Cardiac septum (tissue), 1 donor: ENCODE measurements around the gene ZNF618. TPM values are rescaled to one million over a fixed set of nuclear protein-coding genes. Genes with fewer than 3 reads are reported as not detected.

ENCODE experiments used
- DNase-seq: peaks from one replicate; pipeline ENCODE4 v3.0.0-alpha.2; 2020; ENCODE audit warnings: low spot score
- intact Hi-C: fragments of 100-400 bp; cut with DNase I; formaldehyde crosslinking; loops from one replicate; pipeline ENCODE4 v1.14.0; 2022
- long read RNA-seq: library from polyadenylated mRNA; unstranded; transcript quantifications from one replicate; pipeline ENCODE4 v2.0.0, GENCODE V29; 2021
- total RNA-seq: library from RNA; stranded (reverse); fragmentation: NEBNext Ultra II Directional; extraction: Animal tissue kit (Norgen Biotek cat#: 25700); gene quantifications from one replicate; pipeline ENCODE4 v1.2.1, GENCODE V29; 2021
- donor health status: DM: no; HTN: no; CAD: no.

ZNF618 gene, protein sequence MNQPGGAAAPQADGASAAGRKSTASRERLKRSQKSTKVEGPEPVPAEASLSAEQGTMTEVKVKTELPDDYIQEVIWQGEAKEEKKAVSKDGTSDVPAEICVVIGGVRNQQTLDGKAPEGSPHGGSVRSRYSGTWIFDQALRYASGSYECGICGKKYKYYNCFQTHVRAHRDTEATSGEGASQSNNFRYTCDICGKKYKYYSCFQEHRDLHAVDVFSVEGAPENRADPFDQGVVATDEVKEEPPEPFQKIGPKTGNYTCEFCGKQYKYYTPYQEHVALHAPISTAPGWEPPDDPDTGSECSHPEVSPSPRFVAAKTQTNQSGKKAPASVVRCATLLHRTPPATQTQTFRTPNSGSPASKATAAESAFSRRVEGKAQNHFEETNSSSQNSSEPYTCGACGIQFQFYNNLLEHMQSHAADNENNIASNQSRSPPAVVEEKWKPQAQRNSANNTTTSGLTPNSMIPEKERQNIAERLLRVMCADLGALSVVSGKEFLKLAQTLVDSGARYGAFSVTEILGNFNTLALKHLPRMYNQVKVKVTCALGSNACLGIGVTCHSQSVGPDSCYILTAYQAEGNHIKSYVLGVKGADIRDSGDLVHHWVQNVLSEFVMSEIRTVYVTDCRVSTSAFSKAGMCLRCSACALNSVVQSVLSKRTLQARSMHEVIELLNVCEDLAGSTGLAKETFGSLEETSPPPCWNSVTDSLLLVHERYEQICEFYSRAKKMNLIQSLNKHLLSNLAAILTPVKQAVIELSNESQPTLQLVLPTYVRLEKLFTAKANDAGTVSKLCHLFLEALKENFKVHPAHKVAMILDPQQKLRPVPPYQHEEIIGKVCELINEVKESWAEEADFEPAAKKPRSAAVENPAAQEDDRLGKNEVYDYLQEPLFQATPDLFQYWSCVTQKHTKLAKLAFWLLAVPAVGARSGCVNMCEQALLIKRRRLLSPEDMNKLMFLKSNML
- 1.7 TPM for total RNA-seq
- long read RNA-seq, partial matches to known transcripts, result 0 of 3 reads
- long read RNA-seq, other reads (novel, unspliced or antisense), result 3 of 3 reads

DNA sequence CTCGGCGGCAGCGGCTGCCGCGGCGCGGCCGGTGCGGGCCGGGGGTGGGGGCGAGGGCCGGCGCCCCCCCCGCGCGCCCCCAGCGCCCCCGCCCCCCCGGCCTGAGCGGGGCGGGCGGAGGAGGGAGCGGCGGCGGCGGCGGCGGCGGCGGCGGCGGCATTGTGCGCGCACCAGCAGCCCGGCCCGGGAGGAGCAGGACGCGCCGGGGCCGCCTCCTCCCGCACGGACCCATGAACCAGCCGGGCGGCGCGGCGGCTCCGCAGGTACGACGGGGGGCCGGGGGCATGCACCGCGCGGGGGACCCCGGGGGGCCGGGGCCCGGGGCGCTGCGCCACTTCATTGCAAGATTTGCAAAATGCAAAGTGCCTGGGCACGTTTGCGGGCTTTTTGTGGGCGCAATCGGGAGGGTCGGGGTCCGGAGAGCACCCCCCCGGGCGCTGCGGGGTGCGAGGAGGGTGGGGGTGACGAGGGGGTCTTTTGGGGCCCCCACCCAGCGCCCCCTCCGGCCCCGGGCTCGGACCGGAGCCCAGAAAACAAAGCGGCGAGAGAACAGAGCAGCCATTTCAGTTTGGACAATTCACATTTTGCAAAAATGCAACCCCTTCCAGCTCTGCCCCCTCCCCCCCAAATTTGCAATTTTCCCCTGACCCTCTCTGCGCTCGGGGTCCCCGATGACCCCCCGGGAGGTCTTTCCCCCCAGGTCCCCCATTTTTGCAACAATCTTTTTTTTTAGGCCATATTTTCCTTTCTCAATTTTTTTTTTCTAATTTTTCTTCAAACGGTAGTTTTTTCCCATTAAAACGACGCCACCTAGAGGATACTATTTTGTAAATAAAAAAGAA lies at the start of gene ZNF618:
Gene ZNF618, plus strand, starts transcription at position 159 of the 842 bp plus-strand sequence. Its CDS starts 72 bp downstream, at position 231.
- intact Hi-C loops, result loop anchor here (5.0 kb wide), 1 partner anchor 69 kb away; no protein-coding TSS in a partner anchor

DNA sequence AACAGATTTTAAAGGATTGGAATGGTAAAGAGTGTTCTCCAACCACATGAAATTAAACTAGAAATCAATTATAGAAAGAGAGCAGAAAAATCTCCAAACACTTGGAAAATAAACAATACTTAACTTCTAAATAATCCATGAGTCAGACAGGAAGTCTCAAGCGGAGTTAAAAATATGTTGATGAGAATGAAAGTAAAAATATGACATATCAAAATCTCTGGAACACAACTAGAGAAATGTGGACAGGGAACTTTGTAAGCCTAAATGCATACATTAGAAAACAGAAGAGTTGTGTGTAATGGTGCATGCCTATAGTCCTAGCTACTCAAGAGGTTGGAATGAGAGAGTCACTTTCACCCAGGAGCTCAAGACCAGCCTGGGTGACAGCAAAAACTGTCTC lies 47.9 kb upstream of the ZNF618 start:
- intact Hi-C loops, result no loop called here
- no peak for DNase-seq

More for the DNA sequence above, at the start of gene ZNF618:
- DNase-seq, result no peak

DNA sequence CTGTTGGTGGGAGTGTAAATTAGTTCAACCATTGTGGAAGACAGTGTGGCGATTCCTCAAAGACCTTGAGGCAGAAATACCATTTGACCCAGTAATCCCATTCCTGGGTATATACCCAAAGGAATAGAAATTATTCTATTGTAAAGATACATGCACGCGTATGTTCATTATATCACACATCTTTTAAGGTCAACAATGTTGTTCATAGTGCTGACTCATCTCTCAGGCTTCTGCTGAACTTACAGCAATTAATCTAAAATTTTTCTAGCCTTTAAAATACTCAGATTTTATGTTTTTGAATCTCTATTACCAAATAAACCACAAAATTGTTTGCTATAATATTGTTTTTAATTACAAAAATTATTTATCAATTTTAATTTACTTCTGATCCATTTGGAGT lies 38.8 kb upstream of the ZNF618 start:
- DNase-seq, result no peak
- intact Hi-C loops, result no loop called here

DNA sequence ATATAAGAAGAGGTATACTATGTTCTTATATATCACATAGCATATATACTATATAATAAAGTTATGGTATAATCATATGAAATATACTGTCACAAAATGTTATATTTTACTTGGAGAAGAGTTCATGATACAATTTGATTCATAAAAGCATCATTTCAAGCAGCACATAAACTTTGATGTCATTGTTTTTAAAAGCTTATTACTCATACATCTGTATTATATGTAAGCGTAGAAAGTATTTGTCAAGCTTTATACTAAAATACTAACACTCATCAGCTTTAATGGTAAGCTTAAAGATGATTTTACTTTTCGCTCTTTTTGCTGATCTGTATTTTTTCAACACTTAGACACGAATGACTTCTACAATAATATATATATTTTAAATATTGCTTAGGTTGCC lies 34.0 kb upstream of the ZNF618 start:
- intact Hi-C loops, result loop anchor here (10.0 kb wide), 1 partner anchor 193 kb away; no protein-coding TSS in a partner anchor
- DNase-seq, result no peak

DNA sequence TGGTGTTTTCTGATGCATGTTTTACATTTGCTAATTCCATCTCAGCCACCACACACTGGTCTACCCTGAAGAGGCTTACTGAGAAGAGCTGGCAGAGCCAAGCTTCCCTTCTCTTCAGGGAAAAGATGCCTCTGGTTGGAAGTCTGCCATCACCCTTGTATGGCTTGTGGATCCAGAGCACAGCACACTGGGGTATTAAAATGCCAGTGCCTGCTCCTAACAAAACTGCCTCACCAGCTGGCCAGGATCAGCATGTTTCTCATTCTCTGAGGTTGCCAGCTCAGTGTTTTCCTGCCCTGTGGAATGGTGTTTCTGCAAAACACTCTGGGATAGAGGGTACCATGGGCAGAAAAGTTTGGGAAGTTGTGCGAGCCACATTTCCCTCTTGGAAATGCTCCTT lies 31.6 kb upstream of the ZNF618 start:
- DNase-seq, result no peak
- intact Hi-C loops, result loop anchor here (10.0 kb wide), 1 partner anchor 190 kb away; no protein-coding TSS in a partner anchor

DNA sequence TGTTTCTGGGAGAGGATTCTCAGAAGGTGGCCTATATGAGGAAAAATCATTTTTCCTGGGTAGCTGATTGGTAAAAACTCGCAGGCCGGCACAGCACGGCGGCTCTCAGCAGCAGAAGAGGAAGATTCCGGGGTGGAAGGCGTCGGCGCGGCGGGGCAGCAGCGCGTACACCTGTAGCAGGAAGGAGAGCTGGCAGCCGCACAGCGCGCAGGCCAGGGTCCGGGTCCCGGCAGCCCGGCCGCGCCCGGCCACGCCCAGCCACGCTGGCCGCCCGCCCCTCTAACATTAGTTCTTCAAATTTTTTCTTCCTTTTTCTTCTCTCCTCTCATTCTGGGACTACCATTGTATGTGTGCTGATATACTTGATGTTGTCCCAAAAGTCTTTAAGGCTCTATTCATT lies 24.8 kb upstream of the ZNF618 start:
- intact Hi-C loops, result no loop called here
- no peak for DNase-seq

DNA sequence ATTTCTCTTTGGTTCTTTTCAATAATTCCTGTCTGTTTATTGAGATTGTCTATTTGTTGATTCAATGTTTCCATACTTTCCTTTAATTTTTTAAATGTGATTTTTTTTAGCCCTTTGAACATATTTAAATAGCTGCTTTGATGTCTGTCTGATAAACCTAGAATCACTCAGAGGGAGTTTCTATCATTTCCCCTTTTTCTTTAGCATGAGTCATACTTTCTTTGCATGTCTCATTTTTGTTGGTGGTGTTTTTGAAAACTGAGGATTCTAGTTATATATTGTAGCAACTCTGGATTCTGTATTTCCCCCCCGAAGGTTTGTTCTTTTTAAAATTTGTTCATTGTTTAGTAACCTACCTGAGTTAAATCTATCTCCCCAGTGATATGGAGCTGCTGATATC lies 24.2 kb upstream of the ZNF618 start:
- DNase-seq, result no peak
- intact Hi-C loops, result no loop called here

DNA sequence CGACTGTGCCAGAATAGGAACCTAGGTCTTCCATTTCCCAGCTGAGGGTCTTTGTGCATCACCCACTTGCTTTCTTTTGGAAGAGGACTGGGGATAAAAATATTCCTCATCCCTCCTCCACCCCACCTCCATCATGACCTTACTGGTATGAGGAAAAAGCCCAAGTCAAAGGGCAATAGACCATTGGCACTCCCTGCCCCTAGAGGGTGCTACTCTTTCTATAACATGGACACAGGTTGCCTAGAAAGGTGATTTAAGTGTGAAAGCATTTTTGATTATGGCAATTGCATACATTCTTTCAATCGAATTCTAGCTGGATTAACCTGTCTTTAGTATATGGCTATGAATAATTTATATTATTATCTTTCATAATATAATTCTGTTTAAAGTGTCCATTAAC lies 22.8 kb upstream of the ZNF618 start:
- no peak for DNase-seq
- intact Hi-C loops, result no loop called here

DNA sequence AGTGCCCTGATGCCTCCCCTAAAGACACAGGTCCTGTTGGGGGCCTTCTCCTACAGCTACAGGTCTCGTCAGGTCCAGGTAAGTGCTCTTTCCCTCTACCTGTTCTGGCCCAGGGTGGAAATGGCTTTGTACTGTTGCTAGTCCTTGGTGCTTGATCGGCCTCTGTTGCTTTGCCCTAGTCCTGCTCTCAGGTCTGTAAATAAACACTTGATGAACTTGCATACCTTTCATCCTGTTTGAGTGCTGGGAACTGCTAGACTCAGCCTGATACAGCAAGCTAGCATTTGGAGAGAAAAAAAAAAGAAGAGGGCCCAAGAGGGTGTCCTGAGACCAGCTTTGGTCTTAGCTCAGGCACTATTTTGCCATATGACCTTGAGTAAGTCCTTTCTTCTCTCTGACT lies 21.8 kb upstream of the ZNF618 start:
- DNase-seq, result no peak
- intact Hi-C loops, result no loop called here

DNA sequence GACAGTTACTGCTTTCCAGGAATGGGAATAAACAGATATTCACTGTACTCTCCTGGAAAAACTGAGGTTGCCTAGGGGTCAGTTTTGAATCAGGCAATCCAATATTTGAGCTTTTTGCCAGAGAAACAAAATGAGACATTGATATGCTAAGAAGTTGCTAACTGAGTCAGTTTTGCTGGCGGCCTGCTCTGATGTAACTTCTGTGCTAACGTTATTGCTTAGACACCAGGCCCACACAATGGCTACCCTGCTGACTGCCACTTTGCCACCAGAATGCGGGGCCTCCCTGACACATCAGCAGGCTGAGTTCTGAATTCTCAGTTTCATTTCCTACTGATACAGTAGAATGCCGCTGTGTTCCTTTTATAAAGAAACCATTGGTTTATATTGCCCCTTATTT lies 18.2 kb upstream of the ZNF618 start:
- intact Hi-C loops, result no loop called here
- no peak for DNase-seq

DNA sequence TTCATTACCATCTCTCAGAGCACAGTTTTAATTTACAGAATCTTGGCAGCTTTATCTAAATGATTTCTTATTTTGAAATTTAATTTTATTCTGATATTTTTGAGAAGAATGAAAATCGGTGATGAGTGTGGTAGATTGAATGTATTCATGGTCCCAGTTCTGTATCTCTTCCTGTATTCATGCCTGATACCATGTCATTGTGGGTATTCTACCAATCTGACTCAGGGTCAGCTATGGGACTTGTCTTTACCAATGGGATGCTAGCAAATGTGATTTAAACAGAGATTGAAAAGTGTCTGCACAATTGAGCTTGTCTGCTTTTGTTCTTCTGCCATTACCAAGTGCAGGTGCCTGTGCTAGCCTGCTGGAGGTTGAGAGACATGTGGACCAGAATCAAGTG lies 17.8 kb upstream of the ZNF618 start:
- intact Hi-C loops, result no loop called here
- no peak for DNase-seq

DNA sequence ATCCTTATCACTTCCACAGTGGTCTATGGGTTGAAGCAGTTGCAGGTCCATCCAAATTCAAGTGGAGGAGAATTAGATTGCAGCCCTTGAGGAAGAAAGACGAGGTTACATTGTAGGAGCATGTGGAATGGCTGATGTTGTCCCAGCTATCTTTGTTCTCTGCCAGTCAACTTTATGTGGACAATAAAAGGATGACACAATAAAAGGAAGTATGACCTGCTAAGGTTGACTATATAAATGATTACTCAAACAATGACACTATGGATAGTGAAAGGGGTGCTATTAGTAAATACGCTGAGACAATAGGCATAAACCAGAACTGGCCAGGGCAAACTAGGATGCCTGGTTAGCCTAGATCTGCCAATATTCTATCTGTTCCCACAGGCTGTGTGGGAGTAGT lies 12.8 kb upstream of the ZNF618 start:
- no peak for DNase-seq
- intact Hi-C loops, result no loop called here

DNA sequence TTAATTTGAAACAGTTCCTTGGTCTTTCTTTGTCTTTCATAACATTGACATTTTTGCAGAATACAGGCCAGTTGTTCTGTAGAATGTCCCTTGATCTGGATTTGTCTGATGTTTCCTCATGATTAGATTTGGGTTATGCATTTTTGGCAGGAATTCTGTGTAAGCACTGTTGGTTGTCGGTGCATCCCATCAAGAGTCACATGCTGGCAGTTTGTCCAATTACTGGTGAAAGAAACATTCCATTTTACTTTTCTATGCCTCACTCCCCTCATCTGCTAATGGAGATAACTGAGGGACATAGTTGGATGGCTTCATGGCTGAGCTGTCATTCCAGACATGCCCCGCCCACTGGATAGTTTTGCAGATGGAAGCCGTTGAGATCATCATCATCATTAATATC lies 7.6 kb upstream of the ZNF618 start:
- DNase-seq, result no peak
- intact Hi-C loops, result no loop called here

DNA sequence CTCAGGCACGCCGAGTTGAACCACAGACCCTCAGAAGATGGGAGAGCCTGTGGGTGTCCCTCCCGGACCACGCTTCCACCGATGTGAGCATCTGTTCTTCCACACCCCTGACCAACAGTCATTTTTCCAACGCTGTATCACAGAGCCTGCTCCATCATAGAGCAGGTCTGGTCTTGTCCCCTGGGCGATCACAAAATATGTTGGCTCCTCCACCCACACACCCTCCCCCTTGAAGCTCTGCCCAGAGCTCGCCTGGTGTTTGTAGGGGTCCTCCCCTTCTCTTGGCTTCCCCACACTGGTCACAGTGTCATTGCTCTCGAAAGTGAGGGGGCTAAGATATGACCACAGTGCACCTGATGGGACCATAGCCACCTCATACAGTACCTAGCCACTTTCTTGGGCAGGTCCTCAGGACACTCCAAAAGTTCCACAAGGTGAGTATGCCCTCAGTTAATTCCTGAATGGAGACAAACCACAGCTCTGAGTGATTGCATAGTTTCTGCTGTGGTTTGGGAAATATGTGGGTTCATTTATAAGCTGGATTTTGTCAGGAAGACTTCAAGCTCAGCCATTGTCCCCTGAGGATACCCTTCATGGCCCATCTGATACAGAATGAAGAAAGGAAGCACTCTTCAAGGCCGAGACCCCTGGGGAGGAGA lies 3.5 kb upstream of the ZNF618 start:
- intact Hi-C loops, result no loop called here
- DNase-seq, result no peak

DNA sequence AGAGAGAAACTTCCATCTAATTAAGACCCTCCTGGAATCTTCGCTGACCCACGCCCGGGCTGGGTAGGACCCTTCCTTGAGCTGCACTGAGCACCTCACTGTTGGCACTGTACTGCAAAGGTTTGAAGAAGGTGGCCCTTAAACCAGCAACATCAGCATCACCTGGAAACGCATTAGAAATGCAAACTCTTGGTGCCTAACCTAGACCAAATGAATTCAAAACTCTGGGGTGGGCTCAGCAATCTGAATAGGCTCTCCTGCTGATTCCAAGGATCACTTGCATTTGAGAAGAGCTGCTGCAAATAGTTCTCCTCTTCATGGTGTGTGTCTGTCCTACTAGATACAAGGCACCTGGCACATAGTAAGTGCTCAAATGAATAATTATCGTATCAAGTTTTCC lies 2.7 kb upstream of the ZNF618 start:
- intact Hi-C loops, result no loop called here
- no peak for DNase-seq

DNA sequence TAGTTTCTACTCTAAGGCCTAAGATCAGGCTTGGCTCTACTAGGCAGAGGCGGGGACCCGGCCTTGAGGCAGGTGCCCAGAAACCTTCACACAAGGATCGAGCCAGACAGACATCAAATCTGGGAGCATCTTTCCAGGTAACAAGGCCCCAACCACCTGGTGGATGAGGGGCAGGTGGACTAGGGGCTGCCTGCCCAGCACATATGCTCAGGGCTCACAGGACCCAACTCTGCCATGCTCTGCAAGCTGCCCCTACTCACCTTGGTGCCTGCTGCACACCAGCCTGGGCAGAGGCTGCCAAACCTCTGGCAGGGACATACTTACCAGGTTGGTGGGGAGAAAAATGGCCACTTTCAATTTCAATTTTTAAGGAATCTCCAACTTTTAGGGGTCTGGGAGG lies 2.2 kb upstream of the ZNF618 start:
- DNase-seq, result no peak
- intact Hi-C loops, result no loop called here

DNA sequence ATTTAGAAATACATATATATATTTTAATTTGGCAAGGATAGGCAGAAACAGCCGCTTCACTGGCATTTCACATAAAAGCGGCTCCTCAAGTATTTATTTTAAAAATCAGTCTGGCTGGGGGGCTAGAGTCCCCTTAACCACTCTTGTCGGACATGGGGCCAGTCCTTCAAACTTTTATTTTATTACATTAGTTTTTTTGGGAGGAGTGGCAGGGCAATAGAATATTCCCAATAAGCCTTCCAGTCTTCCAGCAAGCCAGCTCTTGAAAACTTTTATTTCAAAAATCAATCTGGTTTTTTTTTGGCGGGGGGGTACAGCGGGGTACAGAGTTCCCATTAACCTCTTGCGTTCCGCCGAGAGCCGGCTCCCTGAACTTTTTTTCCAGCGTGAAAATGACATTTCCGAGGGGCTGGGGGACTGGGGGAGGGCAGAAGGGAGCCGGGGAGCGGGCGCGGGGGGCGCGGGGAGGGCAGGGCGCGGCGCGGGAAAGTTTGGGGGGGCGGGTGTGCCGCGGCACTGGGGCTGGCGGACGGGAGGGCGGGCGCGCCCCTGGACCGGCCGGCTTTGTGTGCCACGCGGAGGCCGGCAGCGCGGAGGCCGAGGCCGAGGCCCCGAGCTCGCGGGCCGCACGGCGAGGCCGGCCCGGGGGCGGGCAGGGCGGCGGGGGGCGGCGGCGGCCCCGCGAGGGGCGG lies 504 bp upstream of the ZNF618 start:
- no peak for DNase-seq
- intact Hi-C loops, result loop anchor here (5.0 kb wide), 1 partner anchor 68 kb away; no protein-coding TSS in a partner anchor

DNA sequence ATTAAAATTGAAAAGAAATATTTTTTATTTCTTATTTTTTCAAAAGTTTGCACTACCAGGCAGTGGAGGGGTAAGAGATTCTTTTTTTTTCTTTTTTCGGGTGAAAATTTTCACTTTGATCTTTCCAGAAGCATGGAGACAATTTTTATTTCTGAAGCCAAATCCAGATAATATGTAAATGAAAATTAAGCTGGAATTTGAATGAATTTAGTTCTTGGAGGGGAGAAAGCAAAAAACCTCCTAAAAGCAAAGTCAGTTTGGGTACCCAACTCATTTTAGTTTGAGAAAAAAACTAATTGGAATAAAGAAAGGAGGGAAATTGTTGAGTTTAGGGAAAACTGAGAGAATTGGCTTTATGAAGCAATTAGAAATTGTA lies 872 bp downstream of the ZNF618 start:
- no peak for DNase-seq
- intact Hi-C loops, result loop anchor here (5.0 kb wide), 1 partner anchor 70 kb away; no protein-coding TSS in a partner anchor
